A172 (cell line): ENCODE measurements around the gene ANTKMT. TPM values are rescaled to one million over a fixed set of nuclear protein-coding genes. Genes with fewer than 3 reads are reported as not detected.

Experiments used
- DNase-seq: peaks from one replicate; pipeline ENCODE4 v3.0.0-alpha.2; 2015; ENCODE audit warnings: low spot score
- total RNA-seq: library from RNA; depleted of rRNA; stranded (reverse); fragments of >200 nt; shearing (Covaris generic); gene quantifications from 2 replicates; pipeline ENCODE4 v1.2.3, GENCODE V29; 2014

Gene ANTKMT
- total RNA-seq, 1 experiment from 2014 or later, result 94.2 TPM

GRCh38 chr16:695355-696089 lies 25.4 kb upstream of the ANTKMT start:
- no peak for DNase-seq

GRCh38 chr16:698911-699671 lies 21.9 kb upstream of the ANTKMT start:
- no peak for DNase-seq

GRCh38 chr16:700684-701584 lies 20.0 kb upstream of the ANTKMT start:
- DNase-seq, result no peak

GRCh38 chr16:702341-702740 lies 18.6 kb upstream of the ANTKMT start:
- DNase-seq, result no peak

GRCh38 chr16:703406-703805 lies 17.5 kb upstream of the ANTKMT start:
- DNase-seq, result no peak

GRCh38 chr16:704047-704446 lies 16.9 kb upstream of the ANTKMT start:
- no peak for DNase-seq

- no peak for DNase-seq
These were observed 16.2 kb upstream of the ANTKMT start for GRCh38 chr16:704552-705380.

GRCh38 chr16:705431-706188 lies 15.3 kb upstream of the ANTKMT start, which contains the start of gene FBXL16:
TSS of gene FBXL16 (minus strand) at chr16:705801. CDS start at chr16:697405, 8,396 bp downstream.
- DNase-seq, result no peak

GRCh38 chr16:706189-707061 lies 14.5 kb upstream of the ANTKMT start:
- no peak for DNase-seq

- no peak for DNase-seq
These were observed 13.8 kb upstream of the ANTKMT start for GRCh38 chr16:707062-707538.

GRCh38 chr16:708019-708418 lies 12.9 kb upstream of the ANTKMT start:
- DNase-seq, result no peak

- no peak for DNase-seq
These were observed 12.0 kb upstream of the ANTKMT start for GRCh38 chr16:708959-709358.

- DNase-seq, result peak; percentile 92
These were observed 11.1 kb upstream of the ANTKMT start for GRCh38 chr16:709566-710499.

- no peak for DNase-seq
These were observed 10.4 kb upstream of the ANTKMT start for GRCh38 chr16:710500-711075.

- no peak for DNase-seq
These were observed 9.9 kb upstream of the ANTKMT start for GRCh38 chr16:711084-711483.

- peak; percentile 79 for DNase-seq
These were observed 9.2 kb upstream of the ANTKMT start for GRCh38 chr16:711548-712320.

GRCh38 chr16:712740-713250 lies 8.2 kb upstream of the ANTKMT start:
- DNase-seq, result peak; percentile 99
